Activated CD8-positive, alpha-beta T cell treated with anti-CD3 and anti-CD28 coated beads, Interleukin-2, amount 10 ng/mL, durations not matched to agents 7 days and 5 days (primary cell): ENCODE data around the gene SDR9C7. TPM values are rescaled to one million over a fixed set of nuclear protein-coding genes. Genes with fewer than 3 reads are reported as not detected.
"Not testable (repeated sequence)": the region's sequence is repeated elsewhere in the genome, so short reads cannot be mapped to it uniquely, and the experiment has no call there.

ENCODE experiments used
- ATAC-seq: fragments of 150-1000 bp; cut with Tn5 transposase; one replicate; pipeline ENCODE4 v1.10.0; 2021; ENCODE audit warnings: moderate library complexity
- CTCF ChIA-PET: fragments of 350-600 bp; sonication (Branson Sonifier 250); formaldehyde crosslinking; loops from one replicate; lab custom pipeline; 2021; ENCODE audit warnings: antibody characterized with exemption; lab: Charles Lee
- POLR2A ChIA-PET: fragments of 350-600 bp; sonication (Branson Sonifier 250); formaldehyde crosslinking; loops from one replicate; lab custom pipeline; 2021; ENCODE audit warnings: antibody characterized with exemption; lab: Charles Lee
- DNase-seq: peaks from one replicate; pipeline ENCODE4 v3.0.0-alpha.2; 2020
- H3K27ac Mint-ChIP-seq: one replicate; pipeline ENCODE4 v1.8.0; 2021; ENCODE audit warnings: mild to moderate bottlenecking, mixed read lengths
- H3K27me3 Mint-ChIP-seq: one replicate; pipeline ENCODE4 v1.8.0; 2021; ENCODE audit warnings: low read depth, mixed read lengths
- H3K36me3 Mint-ChIP-seq: one replicate; pipeline ENCODE4 v1.8.0; 2021; ENCODE audit warnings: low read depth, mixed read lengths
- H3K4me1 Mint-ChIP-seq: one replicate; pipeline ENCODE4 v1.8.0; 2021; ENCODE audit warnings: low read depth, mixed read lengths
- H3K4me3 Mint-ChIP-seq: one replicate; pipeline ENCODE4 v1.8.0; 2021; ENCODE audit warnings: mild to moderate bottlenecking, mixed read lengths
- H3K9me3 Mint-ChIP-seq: one replicate; pipeline ENCODE4 v1.8.0; 2022; ENCODE audit warnings: mixed read lengths; ENCODE audit not compliant: insufficient read depth
- total RNA-seq, 2 experiments: library from RNA; stranded (reverse); gene quantifications; one replicate each; pipeline ENCODE4 v1.2.3, GENCODE V29; 2021

Gene SDR9C7
- not detected for total RNA-seq

GRCh38 chr12:56933826-56934625 is at the start of gene SDR9C7:
Gene SDR9C7 (minus strand): TSS chr12:56934408. CDS start chr12:56934261, 147 bp downstream.
- no peak for ATAC-seq
- no peak for DNase-seq
- no peak within 1 kb of the TSS for H3K27ac Mint-ChIP-seq
- no peaks in the 10 kb centered on the region for H3K4me1 Mint-ChIP-seq
- H3K27me3 Mint-ChIP-seq: peaks cover 3% of the 10 kb centered on the region
- ChIA-PET CTCF (no interaction called here), POLR2A (no interaction called here)
- H3K9me3 Mint-ChIP-seq: no peaks in the 10 kb centered on the region
- H3K36me3 Mint-ChIP-seq: no peaks in the 10 kb centered on the region
- no peak within 1 kb of the TSS for H3K4me3 Mint-ChIP-seq

GRCh38 chr12:56983386-56983785 is 49.2 kb upstream of the SDR9C7 start:
- POLR2A ChIA-PET: no interaction called here
- Mint-ChIP-seq H3K27me3 (peaks cover 4% of the 10 kb centered on the region), H3K4me1 (peaks cover 2% of the 10 kb centered on the region), H3K9me3 (no peaks in the 10 kb centered on the region), H3K36me3 (no peaks in the 10 kb centered on the region), H3K4me3 (no peak overlapping the region), H3K27ac (no peak overlapping the region)
- DNase-seq (no peak), ATAC-seq (no peak)
- CTCF ChIA-PET: no interaction called here

GRCh38 chr12:56982578-56983236 is 48.5 kb upstream of the SDR9C7 start:
- H3K4me1 Mint-ChIP-seq, H3K36me3 Mint-ChIP-seq, ATAC-seq, H3K27me3 Mint-ChIP-seq, H3K4me3 Mint-ChIP-seq, H3K9me3 Mint-ChIP-seq, DNase-seq, CTCF ChIA-PET, H3K27ac Mint-ChIP-seq, POLR2A ChIA-PET: not testable (repeated sequence)

GRCh38 chr12:56980941-56981530 is 46.8 kb upstream of the SDR9C7 start:
- Mint-ChIP-seq H3K27me3 (no peaks in the 10 kb centered on the region), H3K4me3 (no peak overlapping the region), H3K27ac (no peak overlapping the region), H3K36me3 (no peaks in the 10 kb centered on the region), H3K4me1 (peaks cover 2% of the 10 kb centered on the region), H3K9me3 (no peaks in the 10 kb centered on the region)
- DNase-seq (no peak), ATAC-seq (no peak)
- CTCF ChIA-PET: no interaction called here
- POLR2A ChIA-PET: no interaction called here

- Mint-ChIP-seq H3K9me3 (no peaks in the 10 kb centered on the region), H3K27me3 (no peaks in the 10 kb centered on the region), H3K4me1 (peaks cover 2% of the 10 kb centered on the region), H3K27ac (no peak overlapping the region), H3K36me3 (no peaks in the 10 kb centered on the region), H3K4me3 (no peak overlapping the region)
- no peak for ATAC-seq
- DNase-seq: no peak
- CTCF ChIA-PET: no interaction called here
- POLR2A ChIA-PET: no interaction called here
Measured at GRCh38 chr12:56980268-56980667, 46.1 kb upstream of the SDR9C7 start.

- ChIA-PET POLR2A (no interaction called here), CTCF (interaction anchor here (3.4 kb wide), 1 partner anchor 8 kb away, joined by 14 read pairs; no protein-coding TSS in a partner anchor)
- DNase-seq (no peak), ATAC-seq (no peak)
- H3K9me3 Mint-ChIP-seq: no peaks in the 10 kb centered on the region
- peaks cover 2% of the 10 kb centered on the region for H3K4me1 Mint-ChIP-seq
- no peak overlapping the region for H3K27ac Mint-ChIP-seq
- no peaks in the 10 kb centered on the region for H3K27me3 Mint-ChIP-seq
- H3K36me3 Mint-ChIP-seq: no peaks in the 10 kb centered on the region
- H3K4me3 Mint-ChIP-seq: no peak overlapping the region
Measured at GRCh38 chr12:56979628-56980027, 45.4 kb upstream of the SDR9C7 start.

- no peak overlapping the region for H3K27ac Mint-ChIP-seq
- no peak overlapping the region for H3K4me3 Mint-ChIP-seq
- H3K9me3 Mint-ChIP-seq: no peaks in the 10 kb centered on the region
- ChIA-PET POLR2A (interaction anchor here (0.6 kb wide), 1 partner anchor 72 kb away, joined by 3 read pairs; no protein-coding TSS in a partner anchor), CTCF (interaction anchor here (3.4 kb wide), 1 partner anchor 9 kb away, joined by 14 read pairs; no protein-coding TSS in a partner anchor)
- DNase-seq (no peak), ATAC-seq (no peak)
- no peaks in the 10 kb centered on the region for H3K36me3 Mint-ChIP-seq
- peaks cover 2% of the 10 kb centered on the region for H3K4me1 Mint-ChIP-seq
- no peaks in the 10 kb centered on the region for H3K27me3 Mint-ChIP-seq
Measured at GRCh38 chr12:56978397-56979138, 44.4 kb upstream of the SDR9C7 start.

- H3K4me3 Mint-ChIP-seq, POLR2A ChIA-PET, H3K27ac Mint-ChIP-seq, ATAC-seq, H3K4me1 Mint-ChIP-seq, DNase-seq, H3K36me3 Mint-ChIP-seq, H3K9me3 Mint-ChIP-seq, H3K27me3 Mint-ChIP-seq: not testable (repeated sequence)
- CTCF ChIA-PET: interaction anchor here (3.4 kb wide), 1 partner anchor 11 kb away, joined by 14 read pairs; no protein-coding TSS in a partner anchor
Measured at GRCh38 chr12:56977361-56977760, 43.2 kb upstream of the SDR9C7 start.

GRCh38 chr12:56974224-56974623 is 40.0 kb upstream of the SDR9C7 start:
- POLR2A ChIA-PET, H3K9me3 Mint-ChIP-seq, H3K4me1 Mint-ChIP-seq, H3K4me3 Mint-ChIP-seq, H3K36me3 Mint-ChIP-seq, ATAC-seq, H3K27ac Mint-ChIP-seq, DNase-seq: not testable (repeated sequence)
- CTCF ChIA-PET: interaction anchor here (1.4 kb wide), 1 partner anchor 210 kb away, joined by 3 read pairs; no protein-coding TSS in a partner anchor
- peaks cover 13% of the 10 kb centered on the region for H3K27me3 Mint-ChIP-seq

- H3K4me1 Mint-ChIP-seq, ATAC-seq, CTCF ChIA-PET, H3K4me3 Mint-ChIP-seq, H3K27ac Mint-ChIP-seq, DNase-seq, POLR2A ChIA-PET, H3K36me3 Mint-ChIP-seq, H3K9me3 Mint-ChIP-seq: not testable (repeated sequence)
- H3K27me3 Mint-ChIP-seq: peaks cover 13% of the 10 kb centered on the region
Measured at GRCh38 chr12:56968910-56969309, 34.7 kb upstream of the SDR9C7 start.

- H3K27ac Mint-ChIP-seq, CTCF ChIA-PET, H3K4me1 Mint-ChIP-seq, POLR2A ChIA-PET, DNase-seq, H3K36me3 Mint-ChIP-seq, ATAC-seq, H3K27me3 Mint-ChIP-seq, H3K9me3 Mint-ChIP-seq, H3K4me3 Mint-ChIP-seq: not testable (repeated sequence)
Measured at GRCh38 chr12:56965997-56966642, 31.9 kb upstream of the SDR9C7 start.
